HepG2 (cell line): ENCODE measurements around the gene LEPR. TPM values are rescaled to one million over a fixed set of nuclear protein-coding genes. Genes with fewer than 3 reads are reported as not detected.

Source experiments
- ATAD3A ChIP-seq: sonication (generic); formaldehyde crosslinking; IDR thresholded peaks from 2 replicates; pipeline ENCODE4 v1.4.0; 2020; ENCODE audit warnings: missing genetic modification reagents
- HNRNPLL ChIP-seq: fragments of 200-400 bp; formaldehyde crosslinking; IDR thresholded peaks from 2 replicates; pipeline ENCODE4 v1.6.1; 2017; ENCODE audit warnings: mild to moderate bottlenecking, low read depth, low read length; ENCODE audit not compliant: poor library complexity, severe bottlenecking
- MED8 ChIP-seq: sonication (generic); formaldehyde crosslinking; IDR thresholded peaks from 2 replicates; pipeline ENCODE4 v1.8.1; 2023; ENCODE audit warnings: mild to moderate bottlenecking, missing genetic modification reagents; ENCODE audit not compliant: insufficient replicate concordance
- NR2C2 ChIP-seq: sonication (generic); formaldehyde crosslinking; IDR thresholded peaks from 2 replicates; pipeline ENCODE4 v1.4.0; 2020; ENCODE audit warnings: missing genetic modification reagents, mild to moderate bottlenecking, moderate library complexity, borderline replicate concordance
- RAD21 ChIP-seq: fragments of 450-650 bp; formaldehyde crosslinking; IDR thresholded peaks from 2 replicates; pipeline ENCODE4 v1.5.0; 2020; ENCODE audit warnings: mild to moderate bottlenecking
- SRSF9 ChIP-seq: fragments of 200-400 bp; formaldehyde crosslinking; IDR thresholded peaks from 2 replicates; pipeline ENCODE4 v1.6.1; 2018; ENCODE audit warnings: borderline replicate concordance, mild to moderate bottlenecking, low read depth, low read length; ENCODE audit not compliant: insufficient read depth, poor library complexity, severe bottlenecking
- ZNF263 ChIP-seq: sonication (generic); formaldehyde crosslinking; IDR thresholded peaks from 2 replicates; pipeline ENCODE4 v1.4.0; 2020; ENCODE audit warnings: missing genetic modification reagents
- ZNF282 ChIP-seq: fragments of 450-650 bp; IDR thresholded peaks from 2 replicates; pipeline ENCODE4 v1.6.1; 2018; ENCODE audit not compliant: partially characterized antibody
- ZNF614 ChIP-seq: IDR thresholded peaks from 2 replicates; pipeline ENCODE4 v1.6.1; 2018; ENCODE audit warnings: missing biosample characterization, missing genetic modification reagents, inconsistent platforms, borderline replicate concordance
- ZNF792 ChIP-seq: IDR thresholded peaks from 2 replicates; pipeline ENCODE4 v1.6.1; 2016
- polyA plus RNA-seq, 8 experiments: library from polyadenylated mRNA; depleted of rRNA in 3 of 8; stranded (reverse) in 7 of 8; unstranded in 1 of 8; fragments of >200 nt; fragmentation: Illumina TruSeq in 4 of 8; extraction: Trizol in 4 of 8; gene quantifications; 2 replicates each; pipeline versions ENCODE4 v1.2.1 to v1.2.3, GENCODE V29; 2011 to 2016; ENCODE audit warnings: low read depth in 4 of 8, missing spikeins in 1 of 8, mixed read lengths in 1 of 8; ENCODE audit not compliant: insufficient read depth in 1 of 8
- total RNA-seq, 5 experiments: library from RNA; depleted of rRNA; stranded (reverse); fragments of >200 nt; fragmentation: Illumina TruSeq; extraction: Trizol; gene quantifications; 2 replicates each; pipeline ENCODE4 v1.2.3, GENCODE V29; 2016; ENCODE audit warnings: low read depth in 1 of 5
- TF ChIP-seq, protein P1 (sequence below): IDR thresholded peaks from 2 replicates; pipeline ENCODE4 v1.6.1; 2016; ENCODE audit warnings: low read depth, borderline replicate concordance
- TF ChIP-seq, protein P2 (sequence below): sonication (generic); formaldehyde crosslinking; IDR thresholded peaks from 2 replicates; pipeline ENCODE4 v1.9.0; 2022; ENCODE audit warnings: low read depth, missing genetic modification reagents
- TF ChIP-seq, protein P3 (sequence below): sonication (generic); formaldehyde crosslinking; IDR thresholded peaks from 2 replicates; pipeline ENCODE4 v1.4.0; 2020; ENCODE audit warnings: missing genetic modification reagents, borderline replicate concordance
- TF ChIP-seq, protein P4 (sequence below): sonication (generic); formaldehyde crosslinking; IDR thresholded peaks from 2 replicates; pipeline ENCODE4 v1.4.0; 2020; ENCODE audit warnings: missing genetic modification reagents
- TF ChIP-seq, protein P5 (sequence below): IDR thresholded peaks from 2 replicates; pipeline ENCODE4 v1.6.1; 2018; ENCODE audit warnings: missing genetic modification reagents, mild to moderate bottlenecking, missing compliant biosample characterization
- TF ChIP-seq, protein P6 (sequence below): sonication (generic); formaldehyde crosslinking; IDR thresholded peaks from 2 replicates; pipeline ENCODE4 v1.5.1; 2020; ENCODE audit warnings: mild to moderate bottlenecking, moderate library complexity, missing genetic modification reagents

The LEPR gene
- total and polyA plus RNA-seq, 2 of the 13 experiments (the other 11 are each of a cell fraction or from before 2014, with no cell fraction given): 0.60 to 1.7 TPM

DNA sequence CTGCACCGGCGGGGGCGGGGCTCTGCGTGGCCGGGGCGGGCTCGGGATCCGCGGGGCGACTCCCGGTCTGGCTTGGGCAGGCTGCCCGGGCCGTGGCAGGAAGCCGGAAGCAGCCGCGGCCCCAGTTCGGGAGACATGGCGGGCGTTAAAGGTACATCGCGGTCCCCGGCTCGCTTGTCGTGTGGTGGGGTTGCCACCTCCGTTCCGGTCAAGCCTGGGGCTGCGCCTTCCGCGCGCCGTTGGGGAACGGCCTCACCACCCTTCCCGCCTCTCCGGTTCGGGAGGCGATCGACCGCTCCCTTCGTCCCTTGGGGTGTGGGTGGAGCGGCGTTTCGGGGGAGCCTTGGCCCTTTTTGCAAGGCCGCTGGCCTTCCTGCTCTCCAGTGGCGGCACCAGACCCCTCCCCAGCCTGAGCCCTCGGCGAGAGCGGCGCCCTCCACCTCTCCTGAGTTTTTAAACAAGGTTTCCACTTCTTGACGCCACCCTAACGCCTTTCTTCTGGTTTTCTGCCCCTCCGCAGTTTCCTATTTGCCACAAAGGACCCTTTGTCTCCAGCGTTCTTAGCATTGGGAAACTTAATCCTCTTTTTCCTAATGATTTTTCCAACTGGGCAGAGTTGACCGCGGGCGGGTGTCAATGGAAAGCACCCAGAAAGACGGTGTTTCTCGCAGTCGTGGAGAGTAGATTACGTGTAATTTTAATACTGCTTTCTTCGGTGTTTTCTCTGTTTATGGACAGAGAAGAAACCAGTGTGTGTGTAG is at the start of gene LEPR, which contains the start of gene LEPROT (continued):
- TF ChIP-seq, protein P1, sequence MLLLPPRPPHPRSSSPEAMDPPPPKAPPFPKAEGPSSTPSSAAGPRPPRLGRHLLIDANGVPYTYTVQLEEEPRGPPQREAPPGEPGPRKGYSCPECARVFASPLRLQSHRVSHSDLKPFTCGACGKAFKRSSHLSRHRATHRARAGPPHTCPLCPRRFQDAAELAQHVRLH (CRISPR knock-in tag): peak; percentile 61; the same call in 1 of the 2 replicates
- TF ChIP-seq, protein P2, sequence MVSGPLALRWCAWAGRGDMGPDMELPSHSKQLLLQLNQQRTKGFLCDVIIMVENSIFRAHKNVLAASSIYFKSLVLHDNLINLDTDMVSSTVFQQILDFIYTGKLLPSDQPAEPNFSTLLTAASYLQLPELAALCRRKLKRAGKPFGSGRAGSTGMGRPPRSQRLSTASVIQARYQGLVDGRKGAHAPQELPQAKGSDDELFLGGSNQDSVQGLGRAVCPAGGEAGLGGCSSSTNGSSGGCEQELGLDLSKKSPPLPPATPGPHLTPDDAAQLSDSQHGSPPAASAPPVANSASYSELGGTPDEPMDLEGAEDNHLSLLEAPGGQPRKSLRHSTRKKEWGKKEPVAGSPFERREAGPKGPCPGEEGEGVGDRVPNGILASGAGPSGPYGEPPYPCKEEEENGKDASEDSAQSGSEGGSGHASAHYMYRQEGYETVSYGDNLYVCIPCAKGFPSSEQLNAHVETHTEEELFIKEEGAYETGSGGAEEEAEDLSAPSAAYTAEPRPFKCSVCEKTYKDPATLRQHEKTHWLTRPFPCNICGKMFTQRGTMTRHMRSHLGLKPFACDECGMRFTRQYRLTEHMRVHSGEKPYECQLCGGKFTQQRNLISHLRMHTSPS (CRISPR knock-in tag): peak; percentile 65; the same call in 1 of the 2 replicates
- 0 out of 2 replicates have a peak, but pooled peaks have one; percentile 40 for TF ChIP-seq ZNF792 (CRISPR knock-in tag)
- TF ChIP-seq ZNF282: no peak
- TF ChIP-seq MED8 (CRISPR knock-in tag): no peak
- TF ChIP-seq, protein P3, sequence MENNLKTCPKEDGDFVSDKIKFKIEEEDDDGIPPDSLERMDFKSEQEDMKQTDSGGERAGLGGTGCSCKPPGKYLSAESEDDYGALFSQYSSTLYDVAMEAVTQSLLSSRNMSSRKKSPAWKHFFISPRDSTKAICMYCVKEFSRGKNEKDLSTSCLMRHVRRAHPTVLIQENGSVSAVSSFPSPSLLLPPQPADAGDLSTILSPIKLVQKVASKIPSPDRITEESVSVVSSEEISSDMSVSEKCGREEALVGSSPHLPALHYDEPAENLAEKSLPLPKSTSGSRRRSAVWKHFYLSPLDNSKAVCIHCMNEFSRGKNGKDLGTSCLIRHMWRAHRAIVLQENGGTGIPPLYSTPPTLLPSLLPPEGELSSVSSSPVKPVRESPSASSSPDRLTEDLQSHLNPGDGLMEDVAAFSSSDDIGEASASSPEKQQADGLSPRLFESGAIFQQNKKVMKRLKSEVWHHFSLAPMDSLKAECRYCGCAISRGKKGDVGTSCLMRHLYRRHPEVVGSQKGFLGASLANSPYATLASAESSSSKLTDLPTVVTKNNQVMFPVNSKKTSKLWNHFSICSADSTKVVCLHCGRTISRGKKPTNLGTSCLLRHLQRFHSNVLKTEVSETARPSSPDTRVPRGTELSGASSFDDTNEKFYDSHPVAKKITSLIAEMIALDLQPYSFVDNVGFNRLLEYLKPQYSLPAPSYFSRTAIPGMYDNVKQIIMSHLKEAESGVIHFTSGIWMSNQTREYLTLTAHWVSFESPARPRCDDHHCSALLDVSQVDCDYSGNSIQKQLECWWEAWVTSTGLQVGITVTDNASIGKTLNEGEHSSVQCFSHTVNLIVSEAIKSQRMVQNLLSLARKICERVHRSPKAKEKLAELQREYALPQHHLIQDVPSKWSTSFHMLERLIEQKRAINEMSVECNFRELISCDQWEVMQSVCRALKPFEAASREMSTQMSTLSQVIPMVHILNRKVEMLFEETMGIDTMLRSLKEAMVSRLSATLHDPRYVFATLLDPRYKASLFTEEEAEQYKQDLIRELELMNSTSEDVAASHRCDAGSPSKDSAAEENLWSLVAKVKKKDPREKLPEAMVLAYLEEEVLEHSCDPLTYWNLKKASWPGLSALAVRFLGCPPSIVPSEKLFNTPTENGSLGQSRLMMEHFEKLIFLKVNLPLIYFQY (CRISPR knock-in tag): peak; percentile 39; the same call in 1 of the 2 replicates
- peak; percentile 31; the same call in 1 of the 2 replicates for TF ChIP-seq ZNF263
- no peak for TF ChIP-seq ZNF614 (CRISPR knock-in tag)
- no peak for TF ChIP-seq SRSF9
- peak; percentile 42; the same call in 1 of the 2 replicates for TF ChIP-seq NR2C2 (CRISPR knock-in tag)
- peak; percentile 81; the same call in 1 of the 2 replicates for TF ChIP-seq ATAD3A (CRISPR knock-in tag)
- TF ChIP-seq, protein P4, sequence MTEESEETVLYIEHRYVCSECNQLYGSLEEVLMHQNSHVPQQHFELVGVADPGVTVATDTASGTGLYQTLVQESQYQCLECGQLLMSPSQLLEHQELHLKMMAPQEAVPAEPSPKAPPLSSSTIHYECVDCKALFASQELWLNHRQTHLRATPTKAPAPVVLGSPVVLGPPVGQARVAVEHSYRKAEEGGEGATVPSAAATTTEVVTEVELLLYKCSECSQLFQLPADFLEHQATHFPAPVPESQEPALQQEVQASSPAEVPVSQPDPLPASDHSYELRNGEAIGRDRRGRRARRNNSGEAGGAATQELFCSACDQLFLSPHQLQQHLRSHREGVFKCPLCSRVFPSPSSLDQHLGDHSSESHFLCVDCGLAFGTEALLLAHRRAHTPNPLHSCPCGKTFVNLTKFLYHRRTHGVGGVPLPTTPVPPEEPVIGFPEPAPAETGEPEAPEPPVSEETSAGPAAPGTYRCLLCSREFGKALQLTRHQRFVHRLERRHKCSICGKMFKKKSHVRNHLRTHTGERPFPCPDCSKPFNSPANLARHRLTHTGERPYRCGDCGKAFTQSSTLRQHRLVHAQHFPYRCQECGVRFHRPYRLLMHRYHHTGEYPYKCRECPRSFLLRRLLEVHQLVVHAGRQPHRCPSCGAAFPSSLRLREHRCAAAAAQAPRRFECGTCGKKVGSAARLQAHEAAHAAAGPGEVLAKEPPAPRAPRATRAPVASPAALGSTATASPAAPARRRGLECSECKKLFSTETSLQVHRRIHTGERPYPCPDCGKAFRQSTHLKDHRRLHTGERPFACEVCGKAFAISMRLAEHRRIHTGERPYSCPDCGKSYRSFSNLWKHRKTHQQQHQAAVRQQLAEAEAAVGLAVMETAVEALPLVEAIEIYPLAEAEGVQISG: peak; percentile 82
- peak; percentile 36 for TF ChIP-seq HNRNPLL
- TF ChIP-seq RAD21 (CRISPR knock-in tag): peak; percentile 38
- TF ChIP-seq, protein P5, sequence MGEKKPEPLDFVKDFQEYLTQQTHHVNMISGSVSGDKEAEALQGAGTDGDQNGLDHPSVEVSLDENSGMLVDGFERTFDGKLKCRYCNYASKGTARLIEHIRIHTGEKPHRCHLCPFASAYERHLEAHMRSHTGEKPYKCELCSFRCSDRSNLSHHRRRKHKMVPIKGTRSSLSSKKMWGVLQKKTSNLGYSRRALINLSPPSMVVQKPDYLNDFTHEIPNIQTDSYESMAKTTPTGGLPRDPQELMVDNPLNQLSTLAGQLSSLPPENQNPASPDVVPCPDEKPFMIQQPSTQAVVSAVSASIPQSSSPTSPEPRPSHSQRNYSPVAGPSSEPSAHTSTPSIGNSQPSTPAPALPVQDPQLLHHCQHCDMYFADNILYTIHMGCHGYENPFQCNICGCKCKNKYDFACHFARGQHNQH (CRISPR knock-in tag): peak; percentile 39; the same call in 1 of the 2 replicates
- TF ChIP-seq, protein P6, sequence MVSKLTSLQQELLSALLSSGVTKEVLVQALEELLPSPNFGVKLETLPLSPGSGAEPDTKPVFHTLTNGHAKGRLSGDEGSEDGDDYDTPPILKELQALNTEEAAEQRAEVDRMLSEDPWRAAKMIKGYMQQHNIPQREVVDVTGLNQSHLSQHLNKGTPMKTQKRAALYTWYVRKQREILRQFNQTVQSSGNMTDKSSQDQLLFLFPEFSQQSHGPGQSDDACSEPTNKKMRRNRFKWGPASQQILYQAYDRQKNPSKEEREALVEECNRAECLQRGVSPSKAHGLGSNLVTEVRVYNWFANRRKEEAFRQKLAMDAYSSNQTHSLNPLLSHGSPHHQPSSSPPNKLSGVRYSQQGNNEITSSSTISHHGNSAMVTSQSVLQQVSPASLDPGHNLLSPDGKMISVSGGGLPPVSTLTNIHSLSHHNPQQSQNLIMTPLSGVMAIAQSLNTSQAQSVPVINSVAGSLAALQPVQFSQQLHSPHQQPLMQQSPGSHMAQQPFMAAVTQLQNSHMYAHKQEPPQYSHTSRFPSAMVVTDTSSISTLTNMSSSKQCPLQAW: no peak
